NT2/D1 (cell line): ENCODE results near the gene RBKS.

Source experiments
- YY1 ChIP-seq: IDR thresholded peaks from 2 replicates; pipeline ENCODE4 v1.6.1; 2011; ENCODE audit not compliant: insufficient read length, insufficient read depth
- ZNF274 ChIP-seq: IDR thresholded peaks from 2 replicates; pipeline ENCODE4 v1.6.1; 2011; ENCODE audit warnings: mild to moderate bottlenecking, low read depth, low read length

DNA sequence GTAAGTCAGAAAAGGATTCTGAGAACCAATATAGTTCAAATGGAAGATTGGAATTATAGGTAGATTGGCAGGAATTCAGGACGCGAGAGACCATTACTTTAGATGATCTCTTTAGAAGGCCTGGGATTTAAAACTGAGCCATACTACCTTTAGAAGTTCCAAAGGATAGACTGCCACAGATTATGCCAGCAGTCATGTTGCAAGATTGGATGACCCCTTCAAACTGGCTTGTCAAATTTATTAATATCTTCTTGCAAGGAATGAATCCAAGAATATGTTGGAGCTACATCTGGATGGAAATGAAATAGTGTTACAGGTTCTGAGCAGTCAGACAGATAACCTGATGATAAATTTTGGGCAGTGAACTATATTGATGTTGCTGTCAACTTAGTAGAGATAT lies 22.3 kb upstream of the RBKS start:
- TF ChIP-seq ZNF274: no peak
- no peak for TF ChIP-seq YY1
